HepG2 (cell line): ENCODE data around the gene SMO. TPM values are rescaled to one million over a fixed set of nuclear protein-coding genes. Genes with fewer than 3 reads are reported as not detected.

Experiments used
- ATAC-seq: fragments of 200-7000 bp; cut with Tn5 transposase; 3 replicates; pipeline ENCODE4 v1.9.1; 2020; ENCODE audit warnings: mild to moderate bottlenecking, moderate library complexity
- BruUV-seq: library from RNA; stranded (reverse); fragments of 400-500 nt; replicated peaks from 2 replicates; lab custom pipeline; 2021; lab: Mats Ljungman, UMichigan
- CTCF ChIA-PET: fragments of 300-600 bp; formaldehyde crosslinking; extraction: SDS; loops from one replicate; lab custom pipeline; 2021; ENCODE audit warnings: low total read pairs, inconsistent platforms, low intra/inter-chr PET ratio; lab: Yijun Ruan, JAX
- POLR2A ChIA-PET: fragments of 350-600 bp; sonication (Branson Sonifier 250); formaldehyde crosslinking; loops from one replicate; lab custom pipeline; 2020; ENCODE audit warnings: antibody characterized with exemption, inconsistent platforms; lab: Yijun Ruan, JAX
- DNase-seq: peaks from one replicate; pipeline ENCODE4 v3.0.0-alpha.2; 2015; ENCODE audit warnings: low spot score
- FAIRE-seq: peaks from 3 replicates; lab custom pipeline; 2011; peaks lifted over from hg19 to GRCh38; lab: Jason Lieb, UNC
- H2AFZ ChIP-seq: one replicate; pipeline ENCODE4 v1.6.1; 2011; ENCODE audit warnings: low read length, inconsistent platforms
- H3K27ac ChIP-seq: fragments of 300-600 bp; 3 replicates; pipeline ENCODE4 v1.8.0; 2011; ENCODE audit warnings: mixed run types, mild to moderate bottlenecking, mixed read lengths, low read length, inconsistent platforms; ENCODE audit not compliant: insufficient read depth; ENCODE audit errors: extremely low read length
- H3K27me3 ChIP-seq, 2 experiments: fragments of 200-600 bp in 1 of 2; 2 replicates in 1 of 2; 3 replicates in 1 of 2; pipeline versions ENCODE4 v1.6.0 to v1.8.0; 2011; ENCODE audit warnings: low read length in 2 of 2, mild to moderate bottlenecking in 2 of 2, moderate library complexity in 2 of 2, inconsistent platforms in 1 of 2; ENCODE audit not compliant: insufficient read depth in 2 of 2, control insufficient read depth in 1 of 2
- H3K36me3 ChIP-seq, 2 experiments: fragments of 200-600 bp in 1 of 2; replicated peaks in 1 of 2; 2 replicates in 1 of 2; 3 replicates in 1 of 2; pipeline versions ENCODE4 v1.5.1 to v1.8.0; 2011; ENCODE audit warnings: low read length in 2 of 2, inconsistent platforms in 1 of 2; ENCODE audit not compliant: insufficient read depth in 2 of 2, control insufficient read depth in 1 of 2
- H3K4me1 ChIP-seq: 2 replicates; pipeline ENCODE4 v1.5.1; 2012; ENCODE audit warnings: low read length, inconsistent platforms; ENCODE audit not compliant: insufficient read depth
- H3K4me2 ChIP-seq: 2 replicates; pipeline ENCODE4 v1.6.0; 2011; ENCODE audit warnings: low read depth, low read length, inconsistent platforms
- H3K4me3 ChIP-seq, 3 experiments: fragments of 200-600 bp in 1 of 3; sonication (generic), shearing (Covaris generic) in 1 of 3; replicated peaks in 1 of 3; 2 replicates each; pipeline ENCODE4 v1.5.1; 2011 to 2016; ENCODE audit warnings: low read length in 3 of 3, inconsistent platforms in 2 of 3, low read depth in 2 of 3, mild to moderate bottlenecking in 2 of 3, control low read depth in 1 of 3, mixed read lengths in 1 of 3; ENCODE audit not compliant: insufficient read depth in 1 of 3
- H3K79me2 ChIP-seq: one replicate; pipeline ENCODE4 v1.6.1; 2011; ENCODE audit warnings: low read length, inconsistent platforms; ENCODE audit not compliant: insufficient read depth
- H3K9ac ChIP-seq: 2 replicates; pipeline ENCODE4 v1.6.0; 2011; ENCODE audit warnings: mild to moderate bottlenecking, low read depth, low read length, inconsistent platforms; ENCODE audit not compliant: insufficient read depth
- H3K9me3 ChIP-seq: 2 replicates; pipeline ENCODE4 v1.5.1; 2012; ENCODE audit warnings: mild to moderate bottlenecking, low read length
- H4K20me1 ChIP-seq: 2 replicates; pipeline ENCODE4 v1.6.0; 2011; ENCODE audit warnings: inconsistent platforms, mild to moderate bottlenecking, low read length, moderate library complexity; ENCODE audit not compliant: insufficient read depth
- ARNT2 ChIP-seq: sonication (generic); formaldehyde crosslinking; IDR thresholded peaks from 2 replicates; pipeline ENCODE4 v1.8.0; 2022; ENCODE audit warnings: mild to moderate bottlenecking, low read depth, missing genetic modification reagents, moderate library complexity
- ATF2 ChIP-seq: sonication (generic); formaldehyde crosslinking; IDR thresholded peaks from 2 replicates; pipeline ENCODE4 v1.4.0; 2020; ENCODE audit warnings: missing genetic modification reagents
- CC2D1A ChIP-seq: sonication (generic); formaldehyde crosslinking; IDR thresholded peaks from 2 replicates; pipeline ENCODE4 v1.8.1; 2023; ENCODE audit warnings: mild to moderate bottlenecking, missing genetic modification reagents
- MZF1 ChIP-seq: sonication (generic); formaldehyde crosslinking; IDR thresholded peaks from 2 replicates; pipeline ENCODE4 v1.8.1; 2023; ENCODE audit warnings: mild to moderate bottlenecking, missing genetic modification reagents, borderline replicate concordance
- RBM39 ChIP-seq: fragments of 200-400 bp; formaldehyde crosslinking; IDR thresholded peaks from one replicate; pipeline ENCODE4 v1.6.1; 2018; ENCODE audit warnings: antibody characterized with exemption, mild to moderate bottlenecking, low read depth, low read length; ENCODE audit not compliant: poor library complexity, severe bottlenecking
- SNAPC2 ChIP-seq: sonication (generic); formaldehyde crosslinking; IDR thresholded peaks from 2 replicates; pipeline ENCODE4 v1.8.1; 2022; ENCODE audit warnings: mild to moderate bottlenecking, missing genetic modification reagents
- SP5 ChIP-seq: IDR thresholded peaks from 2 replicates; pipeline ENCODE4 v1.6.1; 2016; ENCODE audit warnings: low read depth, borderline replicate concordance
- YY1 ChIP-seq: IDR thresholded peaks from 2 replicates; pipeline ENCODE4 v1.6.1; 2011; ENCODE audit warnings: low read length, low read depth, moderate library complexity, mild to moderate bottlenecking; ENCODE audit not compliant: insufficient read depth, insufficient replicate concordance
- ZBTB4 ChIP-seq: sonication (generic); formaldehyde crosslinking; IDR thresholded peaks from 2 replicates; pipeline ENCODE4 v1.4.0; 2020; ENCODE audit warnings: missing genetic modification reagents, mild to moderate bottlenecking, borderline replicate concordance
- ZFX ChIP-seq: sonication (generic); formaldehyde crosslinking; IDR thresholded peaks from 2 replicates; pipeline ENCODE4 v1.4.0; 2020; ENCODE audit warnings: mild to moderate bottlenecking, low read depth, missing genetic modification reagents, moderate library complexity
- ZNF292 ChIP-seq: sonication (generic); formaldehyde crosslinking; IDR thresholded peaks from 2 replicates; pipeline ENCODE4 v1.8.1; 2022; ENCODE audit warnings: mild to moderate bottlenecking, low read depth, missing genetic modification reagents, borderline replicate concordance
- ZNF530 ChIP-seq: sonication (generic); formaldehyde crosslinking; IDR thresholded peaks from 2 replicates; pipeline ENCODE4 v1.5.0; 2020; ENCODE audit warnings: low read depth, mild to moderate bottlenecking, missing genetic modification reagents
- ZNF569 ChIP-seq: sonication (generic); formaldehyde crosslinking; IDR thresholded peaks from 2 replicates; pipeline ENCODE4 v1.5.0; 2020; ENCODE audit warnings: mild to moderate bottlenecking, missing genetic modification reagents, moderate library complexity, borderline replicate concordance
- ZNF670 ChIP-seq: sonication (generic); formaldehyde crosslinking; IDR thresholded peaks from 2 replicates; pipeline ENCODE4 v1.8.0; 2022; ENCODE audit warnings: mild to moderate bottlenecking, missing genetic modification reagents, borderline replicate concordance
- ZNF749 ChIP-seq: sonication (generic); formaldehyde crosslinking; IDR thresholded peaks from 2 replicates; pipeline ENCODE4 v1.8.0; 2022; ENCODE audit warnings: mild to moderate bottlenecking, missing genetic modification reagents, moderate library complexity, borderline replicate concordance
- ZNF883 ChIP-seq: sonication (generic); formaldehyde crosslinking; IDR thresholded peaks from 2 replicates; pipeline ENCODE4 v1.5.1; 2020; ENCODE audit warnings: mild to moderate bottlenecking, missing genetic modification reagents; ENCODE audit errors: not compliant biosample characterization
- WGBS: methylation state at CpG from one replicate; pipeline ENCODE4 v1.1.6; 2017; ENCODE audit warnings: low lambda C conversion rate; 5-methylcytosine and 5-hydroxymethylcytosine counted together
- in situ Hi-C: cut with HindIII; loops from 2 replicates; pipeline ENCODE4 v1.10.0; 2017; ENCODE audit warnings: low pct_unique_long_range_greater_than_20kb; ENCODE audit not compliant: extremely low pct_ligation_motif_present
- intact Hi-C: fragments of 100-400 bp; cut with micrococcal nuclease; formaldehyde crosslinking; loops from one replicate; pipeline ENCODE4 v1.10.0; 2022; ENCODE audit not compliant: unreplicated experiment
- polyA plus RNA-seq, 8 experiments: library from polyadenylated mRNA; depleted of rRNA in 3 of 8; stranded (reverse) in 7 of 8; unstranded in 1 of 8; fragments of >200 nt; fragmentation: Illumina TruSeq in 4 of 8; extraction: Trizol in 4 of 8; gene quantifications; 2 replicates each; pipeline versions ENCODE4 v1.2.1 to v1.2.3, GENCODE V29; 2011 to 2016; ENCODE audit warnings: low read depth in 4 of 8, missing spikeins in 1 of 8, mixed read lengths in 1 of 8; ENCODE audit not compliant: insufficient read depth in 1 of 8
- total RNA-seq, 5 experiments: library from RNA; depleted of rRNA; stranded (reverse); fragments of >200 nt; fragmentation: Illumina TruSeq; extraction: Trizol; gene quantifications; 2 replicates each; pipeline ENCODE4 v1.2.3, GENCODE V29; 2016; ENCODE audit warnings: low read depth in 1 of 5

Gene SMO
- total and polyA plus RNA-seq, 2 of the 13 experiments (the other 11 are each of a cell fraction or from before 2014, with no cell fraction given) = 23.8 to 32.3 TPM

GRCh38 chr7:129169686-129170440, 18.6 kb upstream of the SMO start:
- ATAC-seq = no peak
- H2AFZ ChIP-seq = no peak overlapping the region
- DNase-seq = no peak
- H3K4me2 ChIP-seq = no peak overlapping the region
- in situ Hi-C loops = no loop called here
- 0 out of 5 replicates have a peak, but pooled peaks cover 0 to 1% of the 10 kb centered on the region in 2 experiments for H3K27me3 ChIP-seq
- WGBS = 94% methylated on average over 16 of the region's 16 CpGs
- intact Hi-C loops = no loop called here
- no peaks in the 10 kb centered on the region for H3K9me3 ChIP-seq
- H4K20me1 ChIP-seq = no peaks in the 10 kb centered on the region
- TF ChIP-seq ARNT2 (CRISPR knock-in tag) = no peak
- TF ChIP-seq CC2D1A (CRISPR knock-in tag) = no peak
- TF ChIP-seq ZNF749 (CRISPR knock-in tag) = no peak
- TF ChIP-seq ZNF883 (CRISPR knock-in tag) = no peak
- TF ChIP-seq ZNF670 = no peak
- TF ChIP-seq ZFX (CRISPR knock-in tag) = no peak
- no peak for TF ChIP-seq ZBTB4 (CRISPR knock-in tag)
- TF ChIP-seq SP5 (CRISPR knock-in tag) = no peak
- TF ChIP-seq ZNF530 = no peak
- no peak for TF ChIP-seq SNAPC2 (CRISPR knock-in tag)
- TF ChIP-seq ZNF292 (CRISPR knock-in tag) = no peak
- no peak for TF ChIP-seq YY1
- no peak for TF ChIP-seq RBM39
- TF ChIP-seq ZNF569 (CRISPR knock-in tag) = no peak
- no peak for TF ChIP-seq ATF2 (CRISPR knock-in tag)
- TF ChIP-seq MZF1 (CRISPR knock-in tag) = no peak
- no peaks in the 10 kb centered on the region; a peak in 1 of 5 replicates for H3K36me3 ChIP-seq
- FAIRE-seq = no peak
- no peak overlapping the region for H3K9ac ChIP-seq
- H3K4me3 ChIP-seq = no peak overlapping the region
- H3K27ac ChIP-seq = no peak overlapping the region
- BruUV-seq = no TSS peak
- no peaks in the 10 kb centered on the region for H3K4me1 ChIP-seq
- ChIA-PET CTCF (no interaction called here), POLR2A (no interaction called here)
- H3K79me2 ChIP-seq = no peaks in the 10 kb centered on the region
